HUDEP-2 (cell line): ENCODE data around the gene MED27.

ENCODE experiments used
- DNase-seq, 76 experiments: peaks; one replicate each; lab custom pipeline; 2025; ENCODE audit not compliant: unreplicated experiment in 76 of 76; lab: John Stamatoyannopoulos, UW

The MED27 gene

DNA sequence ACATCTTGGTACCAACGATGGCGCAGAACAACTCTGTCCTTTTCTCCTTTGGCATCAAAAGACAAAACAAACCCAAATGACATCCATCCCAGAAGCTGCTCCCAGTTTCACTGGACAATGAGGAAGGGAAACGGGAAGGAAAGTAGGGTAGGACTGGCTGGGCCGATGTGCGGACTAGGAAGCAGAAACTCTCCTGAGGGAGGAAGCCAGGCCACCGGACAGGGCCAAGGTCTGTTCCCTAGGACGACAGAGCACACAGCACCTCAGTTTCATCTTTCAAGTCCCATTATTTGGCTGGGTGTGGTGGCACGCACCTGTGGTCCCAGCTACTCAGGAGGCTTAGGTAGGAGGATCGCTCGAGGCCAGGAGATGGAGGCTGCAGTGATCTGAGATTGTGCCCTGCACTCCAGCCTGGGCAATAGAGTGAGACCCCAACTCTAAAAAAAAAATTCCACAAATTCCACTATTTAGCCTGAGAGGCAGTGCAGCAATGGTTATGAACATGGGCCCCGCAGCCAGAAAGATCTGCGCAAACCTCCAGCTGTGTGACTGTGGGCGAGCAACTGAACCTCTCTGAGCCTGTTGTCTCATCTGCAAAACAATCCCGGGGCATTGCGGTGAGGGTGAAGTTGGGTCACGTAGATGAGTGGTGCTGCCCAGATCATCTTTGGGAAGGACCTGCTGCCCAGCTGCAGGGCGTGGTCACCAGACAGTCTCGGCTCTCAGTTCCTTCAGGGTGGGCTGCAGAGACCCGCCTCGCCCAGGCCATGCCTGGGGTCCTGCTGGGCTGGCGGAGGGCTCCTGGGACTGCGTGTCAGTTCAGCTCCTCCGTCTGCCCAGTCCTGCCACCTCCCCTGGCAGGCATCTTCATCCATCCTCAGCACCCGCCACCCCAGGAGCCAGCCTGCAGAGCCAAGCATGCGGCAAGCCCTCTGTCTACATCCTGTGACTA, 238.6 kb downstream of the MED27 start:
- no peak for DNase-seq

DNA sequence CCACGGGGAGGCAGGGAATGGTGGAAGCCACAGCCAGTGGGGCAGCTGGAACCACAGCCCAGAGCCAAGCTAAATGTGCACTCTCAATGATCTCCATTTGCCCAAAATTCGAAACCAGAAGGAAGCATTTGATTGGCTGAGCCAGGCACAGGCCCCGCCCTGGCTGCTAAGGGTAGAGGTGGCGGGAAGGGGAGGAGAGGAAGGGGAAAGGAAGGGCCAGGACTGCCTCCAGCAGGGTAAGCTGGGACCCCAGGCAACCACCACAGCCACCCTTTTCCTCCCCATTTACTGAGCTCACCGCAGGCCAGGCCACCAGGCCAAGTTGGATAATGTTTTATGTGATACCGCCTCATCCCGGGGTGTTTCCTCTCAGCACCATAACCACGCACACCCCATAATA, 239.4 kb downstream of the MED27 start:
- DNase-seq = no peak

DNA sequence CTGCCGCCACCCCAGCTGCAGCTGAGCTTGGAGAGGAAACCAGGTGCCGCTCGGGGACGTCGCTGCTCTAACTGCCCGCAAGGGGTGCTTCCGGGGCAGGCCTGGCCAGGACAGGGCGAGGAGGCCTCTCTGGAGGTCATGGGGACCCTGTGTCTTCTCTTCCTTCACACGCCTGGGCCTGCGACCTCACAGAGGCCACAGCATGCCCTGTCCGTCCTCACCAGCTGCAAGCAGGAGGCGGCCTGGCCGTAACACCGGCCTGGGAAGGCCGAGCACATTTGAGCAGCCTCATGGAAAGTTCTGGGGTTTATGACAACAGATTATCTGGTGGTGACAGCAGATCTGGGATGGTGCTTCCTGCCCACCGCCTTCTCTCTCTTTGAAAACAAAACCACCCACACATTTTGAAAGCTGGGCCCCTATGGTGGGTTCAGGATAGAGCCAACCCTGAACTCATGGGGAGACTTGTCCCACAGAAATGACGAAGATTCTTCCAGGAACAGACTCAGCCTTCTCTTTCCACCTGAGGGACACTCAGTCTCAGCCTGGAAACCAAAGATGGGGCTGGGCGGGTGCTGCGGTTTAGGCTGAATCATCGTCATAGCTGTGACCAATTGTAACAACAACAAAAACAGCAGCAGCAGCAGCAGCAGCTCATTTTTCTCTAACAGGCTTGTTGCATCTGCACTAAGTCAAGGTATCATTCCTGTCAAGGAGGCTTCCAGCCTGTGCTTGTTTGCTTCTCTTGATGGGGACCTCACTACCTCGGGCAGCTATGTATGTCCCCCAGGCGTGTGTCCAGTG, 240.2 kb downstream of the MED27 start:
- DNase-seq = peak in 13 of 76 experiments; percentile 6 to 54 (median 18)

DNA sequence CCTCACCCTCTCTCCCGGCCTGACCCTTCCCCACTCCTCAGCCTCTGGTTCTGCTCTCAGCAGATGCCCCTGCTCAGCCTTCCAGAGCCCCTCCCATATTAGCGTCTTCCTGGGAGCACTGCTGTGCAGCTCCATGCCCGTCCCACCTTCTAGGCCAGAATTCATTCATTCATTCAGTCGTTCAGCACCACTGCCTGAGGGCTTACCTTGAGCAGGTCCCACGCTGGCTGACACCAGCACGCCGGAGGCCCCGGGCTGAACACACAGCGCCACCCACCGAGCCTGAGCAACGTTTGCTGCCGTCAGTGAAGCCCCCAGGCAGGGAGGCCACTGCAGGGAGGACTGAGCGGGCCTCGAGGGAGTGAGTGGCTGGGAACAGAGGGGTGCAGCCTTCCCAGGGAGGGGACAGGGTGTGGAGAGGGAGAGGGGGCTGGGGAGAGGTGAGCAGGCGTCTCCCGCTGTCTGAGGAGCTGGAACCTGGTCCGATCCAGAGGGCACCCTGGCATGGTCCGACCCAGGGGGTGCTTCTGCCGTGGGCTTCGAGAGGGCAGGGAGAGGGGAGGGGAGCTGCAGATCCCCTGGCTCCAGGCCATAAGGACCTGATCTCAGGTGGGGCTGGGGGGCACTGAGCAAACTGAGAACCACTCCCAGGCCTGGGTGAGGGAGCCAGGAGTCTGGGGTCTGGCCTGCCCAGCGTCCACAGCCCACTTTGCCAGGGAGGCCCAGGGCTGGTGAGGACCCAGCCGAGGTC, 241.0 kb downstream of the MED27 start:
- DNase-seq = no peak

DNA sequence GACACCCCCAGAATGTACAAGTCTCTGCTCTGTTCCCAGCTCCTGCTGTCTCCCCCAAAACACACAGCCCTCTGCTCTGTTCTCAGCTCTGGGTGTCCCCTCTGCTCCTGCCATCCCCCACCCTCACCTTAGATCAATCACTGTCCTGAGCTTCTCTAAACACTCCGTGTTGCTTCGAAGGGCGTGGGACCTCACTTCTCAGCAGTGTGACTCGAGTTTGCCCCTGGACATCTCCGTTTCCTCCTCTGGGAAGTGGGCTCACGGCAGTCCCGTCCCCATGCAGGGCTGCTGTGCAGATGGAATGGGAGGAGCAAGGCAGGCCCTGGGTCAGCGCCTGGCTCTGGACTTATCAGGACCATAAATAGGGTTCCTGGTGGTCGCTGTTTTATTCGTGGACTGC, 241.8 kb downstream of the MED27 start:
- DNase-seq = no peak

DNA sequence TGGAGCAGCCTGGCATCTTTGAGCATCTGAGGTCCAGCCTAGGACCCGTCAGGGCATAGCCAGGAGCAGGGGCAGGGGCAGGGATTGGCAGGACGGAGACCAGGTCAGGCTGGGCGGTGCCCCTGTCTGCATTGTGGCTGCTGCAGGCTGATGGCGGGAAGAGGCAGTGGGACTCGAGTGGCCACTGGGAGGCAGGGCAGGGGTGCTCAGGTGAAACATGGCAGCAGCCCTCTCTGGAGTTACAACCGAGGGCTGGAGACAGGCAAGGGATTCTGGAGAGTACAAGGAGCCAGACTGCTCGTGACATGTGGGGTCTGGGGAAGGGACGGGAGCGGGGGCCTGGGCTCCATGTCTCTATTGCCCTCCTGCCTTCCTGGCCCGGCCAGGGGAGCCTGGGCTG, 242.4 kb downstream of the MED27 start:
- no peak for DNase-seq

DNA sequence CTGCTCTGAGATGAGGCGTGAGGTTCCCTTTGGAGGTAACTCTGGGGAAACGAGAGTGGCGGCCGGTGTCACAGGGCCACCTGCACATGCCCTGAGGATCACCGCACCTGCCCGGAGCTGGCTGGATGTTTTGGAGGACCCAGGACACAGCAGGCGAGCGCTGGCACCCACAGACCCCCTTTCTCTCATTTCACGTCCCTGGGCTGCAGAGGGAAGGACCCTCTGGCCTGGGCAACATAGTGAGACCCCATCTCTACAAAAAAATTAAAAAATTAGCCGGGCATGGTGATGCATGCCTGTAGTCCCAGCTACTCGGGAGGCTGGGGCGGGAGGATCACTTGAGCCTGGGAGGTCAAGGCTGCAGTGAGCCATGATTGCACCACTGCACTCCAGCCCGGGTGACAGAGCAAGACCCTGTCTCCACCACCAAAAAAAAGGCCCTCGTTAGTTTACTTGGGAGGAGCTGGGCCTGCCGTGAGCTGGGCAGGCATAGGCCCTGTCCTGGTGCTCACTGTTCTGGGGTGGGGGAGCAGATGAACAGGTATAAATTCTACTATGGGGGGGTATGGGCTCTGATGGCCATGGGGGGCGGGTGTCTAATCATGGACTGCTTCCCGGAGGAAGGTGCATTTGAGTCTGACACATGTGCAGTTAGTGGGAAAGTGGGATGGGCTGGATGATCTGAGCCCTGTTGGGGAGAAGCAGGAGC, 242.9 kb downstream of the MED27 start:
- no peak for DNase-seq

DNA sequence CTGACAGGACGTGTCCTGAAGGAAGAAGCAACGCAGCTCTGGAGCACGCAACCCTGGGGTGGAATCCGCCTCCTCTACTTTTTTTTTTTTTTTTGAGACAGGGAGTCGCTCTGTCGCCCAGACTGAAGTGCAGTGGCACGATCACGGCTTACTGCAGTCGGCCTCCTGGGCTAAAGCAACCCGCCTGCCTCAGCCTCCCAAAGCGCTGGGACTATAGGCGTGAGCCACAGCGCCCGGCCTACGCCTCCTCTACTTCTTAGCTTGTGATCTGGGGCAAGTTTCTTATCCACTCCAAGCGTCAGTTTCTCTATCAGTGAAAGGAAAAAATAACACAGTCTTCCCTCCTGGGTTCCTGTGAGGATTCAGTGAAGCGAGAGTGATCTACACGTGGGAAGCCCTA, 243.6 kb downstream of the MED27 start:
- no peak for DNase-seq

DNA sequence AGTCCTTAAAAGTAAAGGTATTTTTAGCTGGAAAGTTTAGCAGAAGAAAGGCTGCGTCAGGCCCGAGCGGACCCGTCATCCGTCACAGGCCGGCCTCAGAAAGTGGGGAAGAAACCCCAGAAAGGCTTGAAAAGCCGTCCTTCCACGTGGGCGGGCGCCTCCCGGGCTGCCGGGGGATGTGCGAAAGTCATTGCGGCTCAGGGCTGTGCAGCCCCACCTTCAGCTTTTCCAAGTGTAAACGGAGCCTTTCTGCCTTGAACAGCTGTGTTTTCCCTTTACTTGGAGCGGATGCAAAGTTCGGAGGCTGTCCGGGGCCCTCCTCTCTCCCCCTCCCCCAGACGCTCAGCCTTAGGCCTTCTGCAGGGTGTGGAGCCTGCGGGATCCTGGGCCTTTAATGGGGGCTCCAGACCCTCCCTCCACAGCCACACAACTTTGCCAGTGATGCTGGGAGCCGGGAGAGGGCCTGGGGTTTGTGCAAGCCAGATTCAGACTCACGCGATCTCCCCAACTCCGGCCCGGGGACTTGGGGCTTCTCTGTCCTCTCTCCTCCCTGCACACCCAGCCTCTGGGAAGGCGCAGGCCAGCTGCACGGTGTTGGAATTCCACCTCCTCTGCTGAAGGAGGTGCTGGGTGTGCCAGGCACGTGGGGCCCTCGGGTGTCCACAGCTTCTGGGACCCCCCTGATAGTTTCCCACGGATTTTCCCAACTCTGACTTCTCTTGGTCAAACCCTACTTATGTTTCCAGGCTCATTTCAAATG, 244.3 kb downstream of the MED27 start:
- DNase-seq = no peak

DNA sequence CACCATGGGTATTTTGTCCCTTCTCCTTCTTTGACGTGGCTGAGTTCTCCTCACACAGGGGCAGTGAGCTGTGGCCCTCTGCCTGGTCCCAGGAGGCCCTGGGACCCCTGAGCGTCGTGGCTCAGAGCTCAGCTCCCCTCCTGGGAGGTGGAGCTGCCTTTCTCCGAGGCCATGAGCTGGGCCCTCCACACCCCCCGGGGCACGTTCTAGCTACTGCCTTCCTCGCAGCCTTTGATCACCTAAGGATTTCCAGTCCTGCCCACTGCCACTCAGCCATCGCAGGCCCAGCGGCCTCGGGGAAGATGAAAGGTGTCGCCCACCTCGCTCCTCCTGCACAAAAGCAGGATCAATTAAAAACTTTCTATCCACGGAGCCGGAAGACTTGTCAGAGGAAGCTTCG, 244.9 kb downstream of the MED27 start:
- no peak for DNase-seq

DNA sequence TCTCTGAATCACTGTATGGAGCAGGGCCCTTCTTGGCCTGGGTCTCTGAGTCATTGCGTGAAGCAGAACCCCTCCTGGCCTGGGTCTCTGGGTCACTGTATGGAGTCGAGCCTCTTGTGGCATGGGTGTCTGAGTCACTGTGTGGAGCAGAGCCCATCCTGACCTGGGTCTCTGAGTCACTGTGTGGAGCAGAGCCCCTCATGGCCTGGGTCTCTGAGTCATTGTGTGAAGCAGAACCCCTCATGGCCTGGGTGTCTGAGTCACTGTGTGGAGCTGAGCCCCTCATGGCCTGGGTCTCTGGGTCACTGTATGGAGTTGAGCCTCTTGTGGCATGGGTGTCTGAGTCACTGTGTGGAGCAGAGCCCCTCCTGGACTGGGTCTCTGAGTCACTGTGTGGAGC, 245.8 kb downstream of the MED27 start:
- DNase-seq = no peak

DNA sequence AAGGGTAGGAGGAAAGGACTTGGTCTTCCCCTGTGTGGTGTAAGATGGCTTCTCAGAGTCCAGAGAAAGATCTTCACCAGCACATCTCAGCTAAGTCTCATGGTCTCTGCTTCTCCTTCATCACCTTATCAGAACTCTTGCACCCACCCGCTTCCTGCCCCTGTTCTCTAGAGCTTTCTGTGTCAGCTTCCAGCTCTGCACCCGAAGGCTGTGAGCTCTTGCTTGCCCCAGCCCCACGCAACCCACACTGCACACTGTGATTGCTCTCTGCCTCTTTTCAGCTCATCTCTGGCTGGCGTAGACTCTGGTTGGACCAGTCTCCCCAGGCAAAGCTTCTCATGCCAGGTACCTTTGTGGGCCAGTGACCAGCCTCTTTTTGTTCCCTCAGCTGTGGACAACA, 246.6 kb downstream of the MED27 start:
- no peak for DNase-seq

DNA sequence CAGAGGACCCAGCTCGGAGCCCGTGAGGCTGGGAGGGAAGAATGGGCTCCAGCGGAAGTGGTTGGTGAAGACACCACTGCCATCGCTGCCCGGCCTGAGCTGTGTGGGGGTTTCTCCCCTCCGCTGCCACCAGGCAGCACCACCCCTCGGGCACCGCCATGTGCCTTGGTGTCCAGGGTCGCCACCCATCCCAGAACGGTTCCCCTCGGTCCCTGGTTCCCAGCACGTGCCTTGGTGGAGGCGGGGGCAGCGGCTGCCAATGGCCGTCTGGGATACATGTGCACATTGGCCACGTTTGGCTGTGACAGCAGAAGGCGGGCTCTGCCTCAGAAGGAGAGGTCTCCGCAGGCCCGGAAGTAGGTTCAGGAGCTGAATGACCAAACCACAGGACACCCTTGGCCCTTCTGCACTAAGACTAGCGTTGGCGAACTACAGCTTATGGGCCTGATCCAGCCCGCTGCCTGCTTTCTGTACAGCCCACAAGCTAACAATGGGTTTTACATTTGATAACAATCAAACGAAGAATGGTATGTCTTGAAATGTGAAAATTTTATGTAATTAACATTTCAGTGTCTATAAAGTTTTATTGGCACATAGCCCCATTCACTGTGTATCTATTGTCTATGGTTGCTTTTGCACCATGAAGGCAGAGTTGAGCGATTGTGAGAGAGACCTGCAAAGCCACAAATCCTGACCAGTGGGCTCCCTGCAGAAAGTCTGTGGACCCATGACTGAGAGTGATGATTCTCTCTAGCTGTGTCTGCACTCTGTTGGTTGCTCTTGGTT, 248.1 kb downstream of the MED27 start:
- no peak for DNase-seq

DNA sequence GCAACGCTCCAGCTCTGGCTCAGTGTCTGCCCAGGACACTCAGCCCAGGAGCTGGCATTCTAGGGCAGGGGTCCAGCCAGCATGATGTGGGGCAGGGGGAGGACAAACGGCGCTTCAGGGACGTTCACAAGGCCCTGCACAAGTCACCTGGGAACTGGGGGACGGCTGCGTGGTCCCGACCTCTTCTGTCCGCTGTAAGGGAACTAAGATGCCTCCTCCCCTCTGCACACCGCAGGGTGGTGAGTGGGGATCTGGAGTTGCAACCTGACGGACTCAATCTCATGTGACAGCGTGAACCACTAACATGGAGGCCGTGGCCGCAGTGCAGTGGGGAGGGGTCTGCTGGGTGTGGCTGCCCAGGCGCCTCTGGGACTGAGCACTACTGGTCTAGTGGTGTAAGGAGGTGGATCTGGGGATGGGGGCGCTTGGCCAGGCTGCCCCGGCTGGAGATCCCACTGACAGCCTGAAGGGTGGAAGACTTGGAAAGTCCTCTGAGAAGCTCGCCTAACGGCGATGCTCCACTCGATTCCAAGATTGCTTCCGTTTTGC, 251.8 kb downstream of the MED27 start:
- DNase-seq = no peak

DNA sequence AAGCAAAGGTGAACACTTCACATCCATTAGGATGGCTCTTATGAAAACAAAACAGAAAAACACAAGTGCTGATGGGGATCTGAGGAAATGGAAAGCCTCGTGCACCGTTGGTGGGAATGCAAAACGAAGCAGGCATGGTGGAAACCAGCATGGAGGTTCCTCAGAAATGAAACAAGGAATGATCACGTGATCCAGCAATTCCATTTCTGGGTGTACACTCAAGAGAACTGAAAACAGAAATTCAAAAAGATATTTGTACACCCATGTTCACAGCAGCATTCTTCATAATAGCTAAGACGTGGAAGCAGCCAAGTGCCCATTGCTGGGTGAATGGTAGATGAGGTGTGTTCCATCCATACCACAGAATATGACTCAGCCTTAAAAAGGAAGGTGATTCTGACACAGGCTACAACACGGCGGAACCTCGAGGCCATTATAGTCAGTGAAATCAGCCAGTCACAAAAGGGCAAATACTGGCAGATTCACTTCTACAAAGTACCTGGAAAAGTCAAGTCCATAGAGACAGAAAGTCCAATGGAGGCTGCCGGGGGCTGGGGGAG, 252.6 kb downstream of the MED27 start:
- no peak for DNase-seq

DNA sequence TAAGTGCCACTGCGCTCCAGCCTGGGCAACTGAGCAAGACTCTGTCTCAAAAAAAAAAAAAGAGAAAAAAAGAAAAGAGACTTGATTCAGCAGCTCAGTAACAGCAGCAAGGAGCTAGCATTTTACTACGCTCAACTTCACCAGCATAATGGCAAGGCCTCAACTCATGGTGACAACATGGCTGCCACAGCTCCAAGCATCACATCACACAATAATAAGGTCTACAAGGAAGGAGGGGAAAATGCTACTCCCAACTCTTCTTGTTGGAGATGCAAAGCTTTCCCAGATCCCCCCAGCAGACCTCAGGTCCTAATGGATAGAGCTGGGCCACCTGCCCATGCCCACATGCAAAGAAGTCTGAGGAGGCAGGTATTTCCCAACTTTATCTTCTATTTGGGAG, 253.6 kb downstream of the MED27 start:
- DNase-seq = no peak

DNA sequence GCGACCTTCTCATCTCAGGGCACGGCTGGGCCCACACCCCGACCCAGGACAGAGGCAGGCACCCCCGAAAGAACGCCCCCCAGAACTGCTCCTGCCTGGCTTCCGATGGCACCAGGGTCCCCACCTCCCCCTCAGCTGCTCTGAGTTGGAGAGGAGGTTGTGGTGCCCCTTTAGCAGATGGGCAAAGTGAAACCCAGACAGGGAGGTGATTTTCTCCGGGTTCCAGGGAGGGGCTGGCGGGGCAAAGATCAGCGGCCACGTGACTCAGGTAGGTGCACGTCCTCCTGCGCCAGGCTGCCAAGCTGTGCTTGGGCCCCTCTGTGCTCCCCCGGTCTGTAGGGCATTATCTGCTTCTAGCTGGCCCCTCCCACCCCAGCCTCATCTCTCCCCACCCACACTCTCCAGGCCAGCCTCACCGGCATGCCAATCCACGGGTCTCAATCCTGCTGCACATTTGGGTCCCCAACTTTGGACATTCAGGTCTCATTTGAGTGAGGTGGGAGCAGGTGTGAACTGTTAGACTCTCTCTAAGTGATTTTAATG, 254.6 kb downstream of the MED27 start:
- no peak for DNase-seq

DNA sequence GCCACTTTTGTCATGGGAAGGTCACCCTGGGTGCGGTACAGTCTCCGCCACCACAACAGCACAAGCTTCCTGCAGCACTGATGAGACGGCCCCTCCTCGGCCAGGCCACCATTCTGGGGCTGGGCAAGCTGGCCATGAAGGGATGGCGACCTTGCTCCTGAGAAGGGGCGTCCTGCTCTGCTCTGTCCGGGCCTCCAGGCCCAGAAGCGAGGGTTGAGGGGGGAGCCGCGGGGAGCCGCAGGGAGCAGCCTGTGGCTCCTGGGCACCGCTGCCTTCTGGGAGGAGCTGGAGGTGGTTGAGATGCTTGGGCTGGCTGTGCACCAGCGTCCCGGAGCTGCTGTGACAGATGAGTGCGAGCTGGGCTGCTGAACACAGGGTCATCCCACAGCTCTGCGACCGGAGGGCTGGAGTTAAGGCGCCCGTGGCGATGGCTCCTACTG, 255.5 kb downstream of the MED27 start:
- DNase-seq = no peak
